ENCODE measurements around the gene PDLIM3. TPM values are rescaled to one million over a fixed set of nuclear protein-coding genes. Genes with fewer than 3 reads are reported as not detected.

The PDLIM3 gene
- total RNA-seq, 1 donor from 2014 or later: 308 TPM

DNA sequence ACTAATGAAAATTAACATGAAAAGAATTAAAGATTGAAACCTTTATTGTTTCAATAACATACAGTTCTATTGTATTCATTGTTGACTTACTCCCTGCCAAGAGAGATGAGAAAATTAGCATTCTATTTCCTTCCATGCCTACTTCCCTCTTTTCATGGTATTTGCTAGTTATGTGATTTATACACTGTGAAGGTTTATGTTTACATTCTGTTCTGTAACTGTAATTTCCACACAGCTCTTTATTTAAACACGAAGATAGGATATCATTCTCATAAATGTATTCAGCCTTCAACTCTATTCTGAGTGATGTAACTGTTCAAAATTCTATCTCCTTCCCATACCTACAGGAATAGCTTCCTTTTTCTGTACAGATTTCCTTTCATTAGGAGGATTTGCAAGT, 70.4 kb downstream of the PDLIM3 start:
- no peak for TF ChIP-seq CTCF (IDR thresholded peaks at IDR 0.05; ENCODE audit: borderline replicate concordance)
- DNase-seq: no peak
- Histone ChIP-seq H3K27me3 (ENCODE audit: low read depth) (no peaks in the 10 kb centered on the region), H3K4me1 (no peaks in the 10 kb centered on the region), H3K4me3 (no peak overlapping the region), H3K36me3 (no peaks in the 10 kb centered on the region), H3K9me3 (replicated peaks) (no peaks in the 10 kb centered on the region), H3K27ac (replicated peaks) (no peak overlapping the region)
- intact Hi-C loops (cut with micrococcal nuclease): no loop called here

- H3K4me3 ChIP-seq: no peak overlapping the region
- DNase-seq: no peak
- H3K9me3 ChIP-seq (replicated peaks): no peaks in the 10 kb centered on the region
- H3K27ac ChIP-seq (replicated peaks): no peak overlapping the region
- no peaks in the 10 kb centered on the region for H3K4me1 ChIP-seq
- intact Hi-C loops (cut with micrococcal nuclease): no loop called here
- no peak for TF ChIP-seq CTCF (IDR thresholded peaks at IDR 0.05; ENCODE audit: borderline replicate concordance)
- no peaks in the 10 kb centered on the region for H3K36me3 ChIP-seq
- H3K27me3 ChIP-seq (ENCODE audit: low read depth): no peaks in the 10 kb centered on the region
These were observed 71.1 kb downstream of the PDLIM3 start for GRCh38 chr4:185464183-185464582.

- TF ChIP-seq CTCF (IDR thresholded peaks at IDR 0.05; ENCODE audit: borderline replicate concordance): no peak
- DNase-seq: no peak
- Histone ChIP-seq H3K36me3 (no peaks in the 10 kb centered on the region), H3K27ac (replicated peaks) (no peak overlapping the region), H3K4me1 (no peaks in the 10 kb centered on the region), H3K9me3 (replicated peaks) (no peaks in the 10 kb centered on the region), H3K4me3 (no peak overlapping the region), H3K27me3 (ENCODE audit: low read depth) (no peaks in the 10 kb centered on the region)
- intact Hi-C loops (cut with micrococcal nuclease): no loop called here
These were observed 71.8 kb downstream of the PDLIM3 start for GRCh38 chr4:185463541-185463940.

GRCh38 chr4:185461565-185461964, 73.7 kb downstream of the PDLIM3 start:
- no peaks in the 10 kb centered on the region for H3K27me3 ChIP-seq (ENCODE audit: low read depth)
- no peaks in the 10 kb centered on the region for H3K9me3 ChIP-seq (replicated peaks)
- intact Hi-C loops (cut with micrococcal nuclease): no loop called here
- no peaks in the 10 kb centered on the region for H3K36me3 ChIP-seq
- no peak overlapping the region for H3K27ac ChIP-seq (replicated peaks)
- TF ChIP-seq CTCF (IDR thresholded peaks at IDR 0.05; ENCODE audit: borderline replicate concordance): no peak
- H3K4me1 ChIP-seq: no peaks in the 10 kb centered on the region
- no peak for DNase-seq
- H3K4me3 ChIP-seq: no peak overlapping the region

- no peaks in the 10 kb centered on the region for H3K27me3 ChIP-seq (ENCODE audit: low read depth)
- no peak for DNase-seq
- H3K36me3 ChIP-seq: no peaks in the 10 kb centered on the region
- H3K27ac ChIP-seq (replicated peaks): no peak overlapping the region
- H3K4me3 ChIP-seq: no peak overlapping the region
- intact Hi-C loops (cut with micrococcal nuclease): no loop called here
- no peak for TF ChIP-seq CTCF (IDR thresholded peaks at IDR 0.05; ENCODE audit: borderline replicate concordance)
- no peaks in the 10 kb centered on the region for H3K9me3 ChIP-seq (replicated peaks)
- H3K4me1 ChIP-seq: no peaks in the 10 kb centered on the region
These were observed 78.2 kb downstream of the PDLIM3 start for GRCh38 chr4:185457136-185457535.

DNA sequence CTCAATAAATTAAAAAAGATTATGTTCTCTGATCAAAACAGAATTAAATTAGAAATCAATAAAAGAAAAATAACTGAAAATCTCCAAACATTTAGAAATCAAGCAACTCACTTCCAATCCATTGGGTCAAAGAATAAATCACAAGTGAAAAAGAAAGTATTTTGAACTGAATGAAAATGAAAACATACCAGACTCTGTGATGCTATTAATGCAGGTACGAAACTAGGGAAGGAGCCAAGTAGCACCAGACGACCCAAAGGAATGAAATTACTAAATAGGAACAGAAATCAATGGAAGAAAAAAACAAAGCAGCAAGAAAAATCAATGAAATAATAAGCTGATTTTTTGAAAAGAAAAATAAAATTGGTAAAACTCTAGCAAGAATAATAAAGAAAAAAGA, 79.2 kb downstream of the PDLIM3 start:
- H3K36me3 ChIP-seq: no peaks in the 10 kb centered on the region
- no peak overlapping the region for H3K4me3 ChIP-seq
- TF ChIP-seq CTCF (IDR thresholded peaks at IDR 0.05; ENCODE audit: borderline replicate concordance): no peak
- H3K27me3 ChIP-seq (ENCODE audit: low read depth): no peaks in the 10 kb centered on the region
- H3K4me1 ChIP-seq: no peaks in the 10 kb centered on the region
- intact Hi-C loops (cut with micrococcal nuclease): no loop called here
- DNase-seq: no peak
- H3K27ac ChIP-seq (replicated peaks): no peak overlapping the region
- H3K9me3 ChIP-seq (replicated peaks): no peaks in the 10 kb centered on the region

Data from left ventricle myocardium inferior (tissue), 1 donor.